22Rv1 (cell line): ENCODE results near the gene JPT1.

Source experiments
- H3K27ac ChIP-seq: fragments of 450-650 bp; 2 replicates; pipeline ENCODE4 v1.5.1; 2017
- CTCF ChIP-seq: fragments of 450-650 bp; IDR thresholded peaks from 2 replicates; pipeline ENCODE4 v1.5.1; 2017; ENCODE audit warnings: mild to moderate bottlenecking
- ZFX ChIP-seq: fragments of 450-650 bp; IDR thresholded peaks from 2 replicates; pipeline ENCODE4 v1.6.1; 2017; ENCODE audit warnings: antibody characterized with exemption, borderline replicate concordance

The JPT1 gene

GRCh38 chr17:75105126-75106080 lies 48.9 kb downstream of the JPT1 start:
- TF ChIP-seq CTCF = peak; percentile 83
- no peak for TF ChIP-seq ZFX
- peak overlapping the region; percentile 31; the same call in 1 of the 2 replicates for H3K27ac ChIP-seq

- TF ChIP-seq CTCF (no peak), ZFX (no peak)
Observed at GRCh38 chr17:75103601-75104554, 50.4 kb downstream of the JPT1 start.

GRCh38 chr17:75102385-75102821 lies 51.9 kb downstream of the JPT1 start:
- no peak overlapping the region for H3K27ac ChIP-seq
- TF ChIP-seq ZFX = no peak
- no peak for TF ChIP-seq CTCF

More at GRCh38 chr17:75103601-75104554, 50.4 kb downstream of the JPT1 start:
- H3K27ac ChIP-seq = no peak overlapping the region

- TF ChIP-seq ZFX = no peak
- no peak for TF ChIP-seq CTCF
- H3K27ac ChIP-seq = no peak overlapping the region
Observed at GRCh38 chr17:75099881-75100595, 54.3 kb downstream of the JPT1 start.

- no peak overlapping the region for H3K27ac ChIP-seq
- TF ChIP-seq CTCF (no peak), ZFX (no peak)
Observed at GRCh38 chr17:75098861-75099260, 55.5 kb downstream of the JPT1 start.

- H3K27ac ChIP-seq = no peak overlapping the region
- no peak for TF ChIP-seq CTCF
- TF ChIP-seq ZFX = no peak
Observed at GRCh38 chr17:75097865-75098264, 56.4 kb downstream of the JPT1 start.
